K562 (cell line): Measurements from ENCODE around the gene C1orf74. TPM values are rescaled to one million over a fixed set of nuclear protein-coding genes. Genes with fewer than 3 reads are reported as not detected.
A peak's percentile ranks its signal among the peaks of the same experiment; 100 is the strongest.

Source experiments
- BACH1 ChIP-seq: fragments of 200-800 bp; sonication (Bioruptor generic); IDR thresholded peaks from 2 replicates; pipeline ENCODE4 v1.6.1; 2016; ENCODE audit warnings: missing genetic modification characterization, missing compliant biosample characterization
- COPS2 ChIP-seq: fragments of 450-650 bp; conservative IDR thresholded peaks from 2 replicates; pipeline ENCODE4 v1.6.1; 2016; ENCODE audit warnings: mild to moderate bottlenecking, moderate library complexity
- DACH1 ChIP-seq: fragments of 450-650 bp; IDR thresholded peaks from 2 replicates; pipeline ENCODE4 v1.6.1; 2018; ENCODE audit not compliant: partially characterized antibody
- GTF2A2 ChIP-seq: IDR thresholded peaks from 2 replicates; pipeline ENCODE4 v1.6.1; 2016; ENCODE audit warnings: mild to moderate bottlenecking, missing genetic modification characterization, missing compliant biosample characterization
- MCM3 ChIP-seq: fragments of 450-650 bp; IDR thresholded peaks from 2 replicates; pipeline ENCODE4 v1.6.1; 2016
- MEF2D ChIP-seq: conservative IDR thresholded peaks from 2 replicates; pipeline ENCODE4 v1.6.1; 2016; ENCODE audit warnings: low read depth, missing genetic modification characterization, missing compliant biosample characterization
- MEIS2 ChIP-seq: fragments of 450-650 bp; IDR thresholded peaks from 2 replicates; pipeline ENCODE4 v1.6.1; 2014; ENCODE audit warnings: mild to moderate bottlenecking; ENCODE audit not compliant: partially characterized antibody
- MTA1 ChIP-seq: fragments of 450-650 bp; IDR thresholded peaks from 2 replicates; pipeline ENCODE4 v1.6.1; 2017; ENCODE audit warnings: borderline replicate concordance
- SRSF9 ChIP-seq: fragments of 200-400 bp; formaldehyde crosslinking; IDR thresholded peaks from 2 replicates; pipeline ENCODE4 v1.6.1; 2017; ENCODE audit warnings: low read depth, low read length, borderline replicate concordance
- ZNF175 ChIP-seq: fragments of 200-800 bp; sonication (Bioruptor generic); IDR thresholded peaks from 2 replicates; pipeline ENCODE4 v1.6.1; 2016; ENCODE audit warnings: low read depth, mild to moderate bottlenecking, missing genetic modification characterization, missing compliant biosample characterization
- polyA plus RNA-seq, 8 experiments: library from polyadenylated mRNA; depleted of rRNA in 4 of 8; stranded (reverse) in 5 of 8; unstranded in 3 of 8; fragments of >200 nt; fragmentation: Nextera tagmentation in 2 of 8; fragmentation: Illumina TruSeq in 1 of 8; extraction: Ambion mirVana in 2 of 8; extraction: Trizol in 1 of 8; gene quantifications; 2 replicates each; pipeline versions ENCODE4 v1.2.1 to v1.2.3, GENCODE V29; 2011 to 2014; ENCODE audit warnings: inconsistent platforms in 1 of 8, missing spikeins in 1 of 8
- total RNA-seq, 7 experiments: library from RNA; depleted of rRNA in 6 of 7; stranded (reverse); fragments of >200 nt in 6 of 7; fragmentation: Illumina TruSeq in 2 of 7; extraction: Trizol in 2 of 7; gene quantifications; 2 replicates each; pipeline versions ENCODE4 v1.2.1 to v1.2.3, GENCODE V29; 2011 to 2021; ENCODE audit warnings: low replicate concordance in 1 of 7
- TF ChIP-seq, protein P1 (sequence below), 2 experiments: fragments of 450-650 bp; IDR thresholded peaks; 2 replicates each; pipeline ENCODE4 v1.6.1; 2016; ENCODE audit warnings: mild to moderate bottlenecking in 2 of 2, borderline replicate concordance in 1 of 2, low read depth in 1 of 2, moderate library complexity in 1 of 2
- TF ChIP-seq, protein P2 (sequence below), 3 experiments: fragments of 200-800 bp in 1 of 3; sonication (Bioruptor generic) in 1 of 3; sonication (generic) in 1 of 3; formaldehyde crosslinking in 1 of 3; IDR thresholded peaks; 2 replicates each; pipeline versions ENCODE4 v1.6.1 to v1.8.0; 2016 to 2022; ENCODE audit warnings: mild to moderate bottlenecking in 2 of 3, missing compliant biosample characterization in 2 of 3, missing genetic modification characterization in 2 of 3, missing genetic modification reagents in 1 of 3
- TF ChIP-seq, protein P3 (sequence below), 2 experiments: fragments of 450-650 bp; IDR thresholded peaks; 2 replicates each; pipeline ENCODE4 v1.6.1; 2016
- TF ChIP-seq, protein P4 (sequence below): fragments of 450-650 bp; formaldehyde crosslinking; IDR thresholded peaks from 2 replicates; pipeline ENCODE4 v1.4.0; 2022; ENCODE audit warnings: missing genetic modification characterization

The C1orf74 gene
- total and polyA plus RNA-seq, 9 of the 15 experiments (the other 6 are each of a cell fraction or from before 2014, with no cell fraction given) = 4.0 to 7.6 (median 5.7) TPM

DNA sequence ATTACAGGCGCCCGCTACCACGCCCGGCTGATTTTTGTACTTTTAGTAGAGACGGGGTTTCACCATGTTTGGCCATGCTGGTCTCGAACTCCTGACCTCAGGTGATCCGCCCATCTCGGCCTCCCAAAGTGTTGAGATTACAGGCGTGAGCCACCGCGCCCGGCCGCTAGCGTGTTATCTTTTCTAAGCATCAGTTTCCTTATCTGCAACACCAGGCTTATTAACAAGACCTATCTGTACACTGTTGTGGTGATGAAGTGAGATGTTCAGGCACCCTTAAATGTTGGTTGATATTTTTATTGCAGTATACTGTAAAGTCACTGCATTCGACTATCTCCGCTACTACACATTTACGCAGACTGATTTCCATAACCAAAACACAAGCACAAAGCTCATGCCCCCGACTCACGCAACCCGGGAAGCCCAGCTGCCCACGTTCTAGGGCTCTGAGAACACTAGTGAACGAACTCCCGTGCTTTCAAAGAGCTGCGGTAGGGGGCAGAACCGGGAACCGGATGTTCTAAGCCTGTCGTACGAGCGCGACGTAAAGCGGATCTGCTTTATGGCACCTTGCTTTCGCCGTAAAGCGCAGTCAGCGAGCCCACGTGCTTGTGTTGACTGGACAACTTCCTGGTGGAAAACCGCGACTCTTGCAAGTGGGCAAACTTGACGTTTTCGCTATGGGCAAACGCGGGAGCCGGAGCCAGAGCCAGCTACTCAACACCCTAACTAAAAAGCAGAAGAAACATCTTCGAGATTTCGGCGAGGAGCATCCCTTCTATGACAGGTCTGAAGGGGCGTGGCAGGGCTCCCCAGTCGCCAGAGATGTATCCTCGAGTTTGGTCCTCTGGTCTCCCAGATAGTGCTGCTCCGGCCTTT, 43.3 kb upstream of the C1orf74 start, which contains the start of gene UTP25 (continued):
- TF ChIP-seq, protein P1, sequence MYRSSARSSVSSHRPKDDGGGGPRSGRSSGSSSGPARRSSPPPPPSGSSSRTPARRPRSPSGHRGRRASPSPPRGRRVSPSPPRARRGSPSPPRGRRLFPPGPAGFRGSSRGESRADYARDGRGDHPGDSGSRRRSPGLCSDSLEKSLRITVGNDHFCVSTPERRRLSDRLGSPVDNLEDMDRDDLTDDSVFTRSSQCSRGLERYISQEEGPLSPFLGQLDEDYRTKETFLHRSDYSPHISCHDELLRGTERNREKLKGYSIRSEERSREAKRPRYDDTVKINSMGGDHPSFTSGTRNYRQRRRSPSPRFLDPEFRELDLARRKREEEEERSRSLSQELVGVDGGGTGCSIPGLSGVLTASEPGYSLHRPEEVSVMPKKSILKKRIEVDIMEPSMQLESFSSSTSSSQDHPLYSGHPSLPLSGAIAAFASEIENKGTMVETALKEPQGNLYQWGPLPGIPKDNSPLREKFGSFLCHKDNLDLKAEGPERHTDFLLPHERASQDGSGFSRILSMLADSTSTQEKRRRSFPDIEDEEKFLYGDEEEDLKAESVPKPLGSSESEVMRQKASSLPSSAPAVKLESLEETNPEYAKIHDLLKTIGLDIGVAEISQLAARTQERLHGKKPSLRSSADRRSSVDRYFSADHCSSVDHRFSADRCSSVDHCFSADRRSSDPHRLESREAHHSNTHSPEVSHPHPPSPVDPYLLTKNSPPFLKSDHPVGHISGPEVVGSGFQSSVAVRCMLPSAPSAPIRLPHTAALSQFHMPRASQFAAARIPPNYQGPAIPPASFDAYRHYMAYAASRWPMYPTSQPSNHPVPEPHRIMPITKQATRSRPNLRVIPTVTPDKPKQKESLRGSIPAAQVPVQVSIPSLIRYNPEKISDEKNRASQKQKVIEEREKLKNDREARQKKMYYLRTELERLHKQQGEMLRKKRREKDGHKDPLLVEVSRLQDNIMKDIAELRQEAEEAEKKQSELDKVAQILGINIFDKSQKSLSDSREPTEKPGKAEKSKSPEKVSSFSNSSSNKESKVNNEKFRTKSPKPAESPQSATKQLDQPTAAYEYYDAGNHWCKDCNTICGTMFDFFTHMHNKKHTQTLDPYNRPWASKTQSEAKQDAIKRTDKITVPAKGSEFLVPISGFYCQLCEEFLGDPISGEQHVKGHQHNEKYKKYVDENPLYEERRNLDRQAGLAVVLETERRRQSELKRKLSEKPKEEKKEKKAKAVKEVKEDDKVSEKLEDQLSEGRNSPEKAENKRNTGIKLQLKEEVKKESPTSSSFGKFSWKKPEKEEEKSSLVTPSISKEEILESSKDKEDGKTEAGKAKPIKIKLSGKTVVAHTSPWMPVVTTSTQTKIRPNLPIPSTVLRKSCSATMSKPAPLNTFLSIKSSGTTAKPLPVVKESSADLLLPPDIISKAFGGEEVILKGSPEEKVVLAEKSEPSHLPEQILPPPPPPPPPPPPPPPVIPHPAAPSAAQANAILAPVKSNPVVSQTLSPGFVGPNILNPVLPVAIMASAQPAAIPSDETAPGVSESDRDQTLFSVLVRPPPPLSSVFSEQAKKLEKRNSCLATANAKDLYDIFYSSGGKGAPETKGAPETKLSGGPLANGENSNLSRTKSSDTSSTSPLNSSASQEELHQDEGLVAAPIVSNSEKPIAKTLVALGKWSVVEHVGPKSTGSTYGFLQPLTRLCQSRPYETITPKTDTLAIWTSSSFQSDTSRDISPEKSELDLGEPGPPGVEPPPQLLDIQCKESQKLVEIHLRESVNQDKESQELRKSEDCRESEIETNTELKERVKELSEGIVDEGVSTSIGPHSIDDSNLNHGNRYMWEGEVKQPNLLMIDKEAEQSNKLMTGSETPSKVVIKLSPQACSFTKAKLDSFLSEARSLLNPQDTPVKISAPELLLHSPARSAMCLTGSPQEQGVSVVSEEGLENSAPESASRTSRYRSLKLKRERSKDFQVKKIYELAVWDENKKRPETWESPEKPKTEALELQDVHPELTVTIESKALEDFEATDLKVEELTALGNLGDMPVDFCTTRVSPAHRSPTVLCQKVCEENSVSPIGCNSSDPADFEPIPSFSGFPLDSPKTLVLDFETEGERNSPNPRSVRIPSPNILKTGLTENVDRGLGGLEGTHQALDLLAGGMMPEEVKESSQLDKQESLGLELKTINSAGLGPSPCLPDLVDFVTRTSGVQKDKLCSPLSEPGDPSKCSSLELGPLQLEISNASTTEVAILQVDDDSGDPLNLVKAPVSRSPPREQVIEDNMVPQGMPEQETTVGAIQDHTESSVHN (IDR thresholded peaks at IDR 0.05; ENCODE audit: borderline replicate concordance in 1 of 2, low read depth in 1 of 2) = peak in 1 of 2 experiments; percentile 51; a peak in 1 of 4 replicates
- TF ChIP-seq COPS2 (no peak), SRSF9 (no peak), GTF2A2 (tag) (no peak), MEIS2 (no peak), MEF2D (tag) (peak; percentile 31; the same call in 1 of the 2 replicates), ZNF175 (0 out of 2 replicates have a peak, but pooled peaks have one; percentile 39), DACH1 (peak; percentile 81), MCM3 (no peak), MTA1 (peak; percentile 91), BACH1 (tag) (no peak)
- TF ChIP-seq, protein P2, sequence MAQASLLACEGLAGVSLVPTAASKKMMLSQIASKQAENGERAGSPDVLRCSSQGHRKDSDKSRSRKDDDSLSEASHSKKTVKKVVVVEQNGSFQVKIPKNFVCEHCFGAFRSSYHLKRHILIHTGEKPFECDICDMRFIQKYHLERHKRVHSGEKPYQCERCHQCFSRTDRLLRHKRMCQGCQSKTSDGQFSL (CRISPR knock-in tag; IDR thresholded peaks at IDR 0.05) = no peak
- TF ChIP-seq, protein P2 (tag; IDR thresholded peaks at IDR 0.05) = no peak
- TF ChIP-seq, protein P3, sequence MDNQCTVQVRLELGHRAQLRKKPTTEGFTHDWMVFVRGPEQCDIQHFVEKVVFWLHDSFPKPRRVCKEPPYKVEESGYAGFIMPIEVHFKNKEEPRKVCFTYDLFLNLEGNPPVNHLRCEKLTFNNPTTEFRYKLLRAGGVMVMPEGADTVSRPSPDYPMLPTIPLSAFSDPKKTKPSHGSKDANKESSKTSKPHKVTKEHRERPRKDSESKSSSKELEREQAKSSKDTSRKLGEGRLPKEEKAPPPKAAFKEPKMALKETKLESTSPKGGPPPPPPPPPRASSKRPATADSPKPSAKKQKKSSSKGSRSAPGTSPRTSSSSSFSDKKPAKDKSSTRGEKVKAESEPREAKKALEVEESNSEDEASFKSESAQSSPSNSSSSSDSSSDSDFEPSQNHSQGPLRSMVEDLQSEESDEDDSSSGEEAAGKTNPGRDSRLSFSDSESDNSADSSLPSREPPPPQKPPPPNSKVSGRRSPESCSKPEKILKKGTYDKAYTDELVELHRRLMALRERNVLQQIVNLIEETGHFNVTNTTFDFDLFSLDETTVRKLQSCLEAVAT (IDR thresholded peaks at IDR 0.05) = no peak
- TF ChIP-seq, protein P4, sequence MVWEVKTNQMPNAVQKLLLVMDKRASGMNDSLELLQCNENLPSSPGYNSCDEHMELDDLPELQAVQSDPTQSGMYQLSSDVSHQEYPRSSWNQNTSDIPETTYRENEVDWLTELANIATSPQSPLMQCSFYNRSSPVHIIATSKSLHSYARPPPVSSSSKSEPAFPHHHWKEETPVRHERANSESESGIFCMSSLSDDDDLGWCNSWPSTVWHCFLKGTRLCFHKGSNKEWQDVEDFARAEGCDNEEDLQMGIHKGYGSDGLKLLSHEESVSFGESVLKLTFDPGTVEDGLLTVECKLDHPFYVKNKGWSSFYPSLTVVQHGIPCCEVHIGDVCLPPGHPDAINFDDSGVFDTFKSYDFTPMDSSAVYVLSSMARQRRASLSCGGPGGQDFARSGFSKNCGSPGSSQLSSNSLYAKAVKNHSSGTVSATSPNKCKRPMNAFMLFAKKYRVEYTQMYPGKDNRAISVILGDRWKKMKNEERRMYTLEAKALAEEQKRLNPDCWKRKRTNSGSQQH (CRISPR knock-in tag) = no peak
